Raji (cell line): ENCODE data around the gene KLHL30.

Experiments used
- POLR2A ChIP-seq: IDR thresholded peaks from 2 replicates; pipeline ENCODE4 v1.6.1; 2011; ENCODE audit warnings: low read depth, low read length, control low read depth; ENCODE audit not compliant: insufficient read depth

The KLHL30 gene

GRCh38 chr2:238155761-238156694 lies 17.6 kb downstream of the KLHL30 start:
- no peak for TF ChIP-seq POLR2A

- no peak for TF ChIP-seq POLR2A
Measured at GRCh38 chr2:238157506-238158017, 19.1 kb downstream of the KLHL30 start.

GRCh38 chr2:238158018-238158508 lies 19.6 kb downstream of the KLHL30 start:
- no peak for TF ChIP-seq POLR2A

- TF ChIP-seq POLR2A = no peak
Measured at GRCh38 chr2:238158509-238159070, 20.1 kb downstream of the KLHL30 start, which contains the start of gene ERFE. ERFE (plus strand) TSS chr2:238158970; CDS start chr2:238159008, 38 bp downstream.

- TF ChIP-seq POLR2A = no peak
Measured at GRCh38 chr2:238159071-238159539, 20.6 kb downstream of the KLHL30 start.

- TF ChIP-seq POLR2A = no peak
Measured at GRCh38 chr2:238159661-238160205, 21.3 kb downstream of the KLHL30 start.

GRCh38 chr2:238160206-238161129 lies 22.0 kb downstream of the KLHL30 start:
- no peak for TF ChIP-seq POLR2A

- TF ChIP-seq POLR2A = no peak
Measured at GRCh38 chr2:238161291-238162051, 23.0 kb downstream of the KLHL30 start.

GRCh38 chr2:238162251-238162845 lies 23.9 kb downstream of the KLHL30 start:
- TF ChIP-seq POLR2A = no peak

GRCh38 chr2:238162846-238163441 lies 24.5 kb downstream of the KLHL30 start:
- TF ChIP-seq POLR2A = no peak

GRCh38 chr2:238163481-238164198 lies 25.2 kb downstream of the KLHL30 start:
- TF ChIP-seq POLR2A = no peak

- no peak for TF ChIP-seq POLR2A
Measured at GRCh38 chr2:238164906-238165287, 26.4 kb downstream of the KLHL30 start.

GRCh38 chr2:238165288-238165921 lies 26.9 kb downstream of the KLHL30 start:
- TF ChIP-seq POLR2A = no peak
